ENCODE results near the gene APH1A. TPM values are rescaled to one million over a fixed set of nuclear protein-coding genes. Genes with fewer than 3 reads are reported as not detected.

Gene APH1A
- total and polyA plus RNA-seq, 10 of the 15 experiments (the other 5 are each of a cell fraction or from before 2014, with no cell fraction given): 6.7 to 130 (median 87.7) TPM

- ChIA-PET RAD21 (ENCODE audit: unreplicated experiment) (interaction anchor here (0.8 to 2.7 kb wide), 13 partner anchors 16 to 739 kb away, joined by 3 to 18 read pairs (median 5); partner anchors contain the start of genes C1orf54 and RPRD2), CTCF (interaction anchor here (0.9 to 7.5 kb wide), 35 partner anchors 9 to 740 kb away, joined by 3 to 98 read pairs (median 4); partner anchors contain the start of genes APH1A, C1orf54 and CIART), SMC1A (ENCODE audit: uncharacterized antibody, unreplicated experiment) (interaction anchor here (0.6 to 3.2 kb wide), 18 partner anchors 12 to 276 kb away, joined by 3 to 18 read pairs (median 5); partner anchors contain the start of genes APH1A and C1orf54), POLR2A (interaction anchor here (0.9 to 1.3 kb wide), 4 partner anchors 12 to 271 kb away, joined by 3 to 8 read pairs (median 3); partner anchors contain the start of gene APH1A)
- Histone ChIP-seq H3K36me3 (ENCODE audit: control insufficient read depth in 2 of 2, insufficient read depth in 2 of 2, low read length in 1 of 2) (no peaks in the 10 kb centered on the region), H3K27me3 (replicated peaks in 1 of 2; ENCODE audit: control insufficient read depth in 2 of 2, insufficient read depth in 2 of 2, low read length in 1 of 2) (no peaks in the 10 kb centered on the region; a peak in 2 of 4 replicates), H3K4me1 (ENCODE audit: control insufficient read depth, insufficient read depth, low read length) (peaks cover 5% of the 10 kb centered on the region; the same call in 1 of the 2 replicates), H3K27ac (ENCODE audit: control insufficient read depth, insufficient read depth) (no peak overlapping the region), H3K9ac (ENCODE audit: control insufficient read depth, insufficient read depth, low read length) (no peak overlapping the region), H3K9me3 (replicated peaks; ENCODE audit: control insufficient read depth, insufficient read depth, low read length) (no peaks in the 10 kb centered on the region), H3K4me2 (ENCODE audit: control insufficient read depth, insufficient read depth) (no peak overlapping the region), H4K20me1 (ENCODE audit: control insufficient read depth, insufficient read depth) (no peaks in the 10 kb centered on the region), H3K4me3 (0 out of 2 replicates have a peak overlapping the region, but pooled peaks have one; percentile 9), H3K79me2 (ENCODE audit: control insufficient read depth, insufficient read depth, low read length) (no peaks in the 10 kb centered on the region), H2AFZ (ENCODE audit: control insufficient read depth, low read depth, low read length) (no peak overlapping the region)
- ATAC-seq (no peak), DNase-seq (ENCODE audit: low read depth, low spot score) (no peak), FAIRE-seq (no peak)
- TF ChIP-seq RAD21 (IDR thresholded peaks at IDR 0.05; ENCODE audit: insufficient read depth, low read depth, low read length) (no peak), POLR2AphosphoS2 (IDR thresholded peaks at IDR 0.05; ENCODE audit: low read depth, low read length) (no peak), ZSCAN29 (IDR thresholded peaks at IDR 0.05) (no peak), IRF4 (IDR thresholded peaks at IDR 0.05; ENCODE audit: low read depth, low read length) (no peak), HCFC1 (IDR thresholded peaks at IDR 0.05; ENCODE audit: low read length) (no peak), MEF2B (IDR thresholded peaks at IDR 0.05; ENCODE audit: partially characterized antibody, poor library complexity, severe bottlenecking) (no peak), SREBF2 (IDR thresholded peaks at IDR 0.05; ENCODE audit: low read length) (no peak), WRNIP1 (IDR thresholded peaks at IDR 0.05; ENCODE audit: borderline replicate concordance, low read depth, low read length) (no peak), IRF3 (IDR thresholded peaks at IDR 0.05) (no peak), ZNF24 (IDR thresholded peaks at IDR 0.05) (no peak), CHD4 (IDR thresholded peaks at IDR 0.05) (no peak), ETV6 (conservative IDR thresholded peaks at IDR 0.05 in 1 of 2, IDR thresholded peaks at IDR 0.05 in 1 of 2; ENCODE audit: borderline replicate concordance in 1 of 2, low read depth in 1 of 2) (no peak), GABPA (IDR thresholded peaks at IDR 0.05; ENCODE audit: low read depth) (no peak), ZBTB33 (IDR thresholded peaks at IDR 0.05) (no peak), SPI1 (IDR thresholded peaks at IDR 0.05; ENCODE audit: borderline replicate concordance, insufficient read depth, low read depth, low read length) (no peak), TBL1XR1 (IDR thresholded peaks at IDR 0.05; ENCODE audit: low read depth, low read length) (no peak), RCOR1 (conservative IDR thresholded peaks at IDR 0.05; ENCODE audit: low read depth, low read length) (no peak)
- TF ChIP-seq, protein P1, sequence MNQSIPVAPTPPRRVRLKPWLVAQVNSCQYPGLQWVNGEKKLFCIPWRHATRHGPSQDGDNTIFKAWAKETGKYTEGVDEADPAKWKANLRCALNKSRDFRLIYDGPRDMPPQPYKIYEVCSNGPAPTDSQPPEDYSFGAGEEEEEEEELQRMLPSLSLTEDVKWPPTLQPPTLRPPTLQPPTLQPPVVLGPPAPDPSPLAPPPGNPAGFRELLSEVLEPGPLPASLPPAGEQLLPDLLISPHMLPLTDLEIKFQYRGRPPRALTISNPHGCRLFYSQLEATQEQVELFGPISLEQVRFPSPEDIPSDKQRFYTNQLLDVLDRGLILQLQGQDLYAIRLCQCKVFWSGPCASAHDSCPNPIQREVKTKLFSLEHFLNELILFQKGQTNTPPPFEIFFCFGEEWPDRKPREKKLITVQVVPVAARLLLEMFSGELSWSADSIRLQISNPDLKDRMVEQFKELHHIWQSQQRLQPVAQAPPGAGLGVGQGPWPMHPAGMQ (IDR thresholded peaks at IDR 0.05; ENCODE audit: borderline replicate concordance): no peak
- WGBS (ENCODE audit: insufficient coverage, insufficient replicate concordance, low lambda C conversion rate, missing lambda C conversion rate): 30% methylated on average over 14 of the region's 14 CpGs
- BruUV-seq (replicated peaks): no TSS peak
- in situ Hi-C loops (cut with MboI) (loop anchor here (5.0 kb wide), 1 partner anchor 741 kb away; no protein-coding TSS in a partner anchor), intact Hi-C loops (cut with micrococcal nuclease; ENCODE audit: unreplicated experiment) (loop anchor here (1.0 to 10.0 kb wide), 6 partner anchors 12 to 738 kb away; partner anchors contain the start of gene FALEC)
Measured at GRCh38 chr1:150256554-150257341, 12.1 kb downstream of the APH1A start.
